Fibroblast of the conjunctiva (primary cell): ENCODE measurements around the gene FANCE.

Experiments
- DNase-seq: peaks from one replicate; pipeline ENCODE4 v3.0.0-alpha.2; 2010; ENCODE audit warnings: low read depth

The FANCE gene

DNA sequence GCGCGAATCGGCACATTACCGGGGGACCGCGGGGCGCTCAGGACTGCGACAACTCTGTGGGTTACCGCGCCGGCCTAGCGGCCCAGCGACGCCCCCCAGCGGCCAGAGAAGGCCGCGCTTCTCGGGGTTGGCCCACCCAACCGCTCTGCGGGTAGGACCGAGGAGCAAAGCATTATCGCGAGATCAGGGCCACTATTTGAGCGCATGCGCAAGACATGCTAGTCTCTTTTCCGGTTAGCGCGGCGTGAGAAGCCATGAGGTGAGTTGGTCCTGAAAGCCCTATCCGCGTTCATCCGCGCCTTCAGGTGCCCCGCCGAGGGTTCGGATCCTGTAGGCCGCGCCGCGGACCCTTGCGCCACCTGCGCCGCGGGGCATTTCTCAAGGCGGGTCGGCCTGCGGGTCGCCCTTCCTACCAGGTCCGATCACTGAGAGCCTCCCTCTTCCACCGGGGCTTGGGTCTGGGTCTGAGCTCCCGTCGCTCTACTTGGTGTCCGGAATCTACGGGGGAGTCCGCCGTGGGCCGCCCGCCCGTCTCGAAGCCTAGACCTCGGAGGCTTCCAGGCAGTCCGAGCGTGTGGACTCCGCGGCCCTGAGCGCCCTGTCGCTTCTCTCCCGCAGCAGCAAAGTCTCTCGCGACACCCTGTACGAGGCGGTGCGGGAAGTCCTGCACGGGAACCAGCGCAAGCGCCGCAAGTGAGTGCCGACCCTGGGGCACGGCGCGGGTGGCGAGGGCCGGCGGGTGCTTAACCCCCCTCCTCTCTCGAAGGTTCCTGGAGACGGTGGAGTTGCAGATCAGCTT is 16.2 kb downstream of the FANCE start, which contains the start of gene RPL10A:
Gene RPL10A, plus strand, starts transcription at position 221 of the 799 bp plus-strand sequence. Its CDS starts 34 bp downstream, at position 255.
- peak; percentile 96 for DNase-seq

DNA sequence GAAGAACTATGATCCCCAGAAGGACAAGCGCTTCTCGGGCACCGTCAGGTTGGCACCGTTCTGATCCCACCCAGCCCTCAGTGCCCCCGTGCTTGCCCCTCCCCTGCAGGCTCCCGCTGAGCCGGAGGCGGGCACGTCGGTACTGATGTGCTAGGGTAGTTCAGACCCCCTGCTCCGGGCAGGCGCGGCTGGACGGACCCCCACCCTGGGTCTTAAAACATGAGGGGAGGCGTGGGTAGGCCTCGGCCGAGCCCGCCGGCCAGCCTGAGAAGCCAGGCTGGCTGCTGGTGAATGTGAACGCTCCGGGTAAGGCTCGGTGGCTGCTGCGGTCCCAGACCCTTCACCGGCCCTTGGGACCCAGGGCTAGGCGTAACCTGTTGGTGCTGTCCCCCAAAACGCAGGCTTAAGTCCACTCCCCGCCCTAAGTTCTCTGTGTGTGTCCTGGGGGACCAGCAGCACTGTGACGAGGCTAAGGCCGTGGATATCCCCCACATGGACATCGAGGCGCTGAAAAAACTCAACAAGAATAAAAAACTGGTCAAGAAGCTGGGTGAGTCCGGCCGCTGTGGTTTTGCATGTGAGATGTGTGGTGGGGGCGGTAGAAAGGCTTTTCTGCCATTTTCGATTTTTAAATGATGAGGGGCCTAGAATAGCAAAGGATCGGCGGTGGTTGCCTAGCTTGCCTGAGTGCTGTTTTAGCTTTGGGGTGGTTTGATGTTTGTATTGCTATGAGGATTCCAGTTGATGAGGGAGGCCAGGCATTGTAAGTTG is 17.0 kb downstream of the FANCE start:
- DNase-seq, result no peak

DNA sequence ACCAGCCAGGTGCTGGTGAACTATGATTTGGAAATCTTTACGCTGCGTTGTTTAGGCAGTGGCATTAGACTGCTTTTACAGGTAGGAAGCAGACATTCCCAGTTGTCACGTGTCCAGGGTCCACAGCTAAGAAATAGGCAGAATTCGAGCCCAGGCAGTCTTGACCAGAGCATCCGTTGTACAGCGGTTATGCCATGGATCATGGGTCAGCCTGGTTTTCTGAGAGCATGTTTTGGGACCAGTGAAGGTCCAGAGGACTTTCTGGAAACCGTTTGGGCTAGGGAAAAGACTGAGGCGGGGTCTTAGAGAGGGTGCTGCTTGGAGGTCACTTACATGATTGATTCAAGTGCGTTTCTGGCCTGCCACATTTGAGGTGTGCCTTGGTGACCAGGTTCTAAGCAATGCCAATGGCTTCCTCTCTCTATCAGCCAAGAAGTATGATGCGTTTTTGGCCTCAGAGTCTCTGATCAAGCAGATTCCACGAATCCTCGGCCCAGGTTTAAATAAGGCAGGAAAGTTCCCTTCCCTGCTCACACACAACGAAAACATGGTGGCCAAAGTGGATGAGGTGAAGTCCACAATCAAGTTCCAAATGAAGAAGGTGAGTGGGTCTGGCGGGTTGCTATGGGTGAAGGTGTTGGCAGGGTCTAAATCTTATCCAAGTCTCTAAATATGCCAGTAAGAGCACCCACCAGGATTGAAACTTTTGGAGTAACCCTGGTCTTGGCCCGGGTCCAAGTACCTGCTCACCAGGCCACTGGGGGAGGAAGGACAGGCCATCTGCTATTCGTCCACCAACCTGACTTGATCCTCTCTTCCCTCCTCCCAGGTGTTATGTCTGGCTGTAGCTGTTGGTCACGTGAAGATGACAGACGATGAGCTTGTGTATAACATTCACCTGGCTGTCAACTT is 17.9 kb downstream of the FANCE start:
- no peak for DNase-seq

DNA sequence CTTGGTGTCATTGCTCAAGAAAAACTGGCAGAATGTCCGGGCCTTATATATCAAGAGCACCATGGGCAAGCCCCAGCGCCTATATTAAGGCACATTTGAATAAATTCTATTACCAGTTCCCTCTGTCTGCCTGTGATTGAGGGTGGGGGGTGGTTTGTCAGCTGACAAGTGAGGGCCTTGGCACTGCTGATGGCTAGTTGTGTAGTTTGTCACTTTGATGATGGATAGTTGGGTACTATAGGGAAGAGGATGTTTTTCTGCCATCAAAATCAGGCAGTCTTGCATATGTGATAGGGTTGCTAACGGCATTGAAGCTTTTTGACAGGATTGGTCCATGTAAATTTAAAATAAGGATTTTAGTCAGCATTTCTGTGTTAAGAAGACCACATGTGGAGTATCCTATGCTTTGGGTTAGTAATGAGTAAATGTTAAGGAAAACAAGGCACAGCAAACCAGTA is 18.6 kb downstream of the FANCE start:
- no peak for DNase-seq

DNA sequence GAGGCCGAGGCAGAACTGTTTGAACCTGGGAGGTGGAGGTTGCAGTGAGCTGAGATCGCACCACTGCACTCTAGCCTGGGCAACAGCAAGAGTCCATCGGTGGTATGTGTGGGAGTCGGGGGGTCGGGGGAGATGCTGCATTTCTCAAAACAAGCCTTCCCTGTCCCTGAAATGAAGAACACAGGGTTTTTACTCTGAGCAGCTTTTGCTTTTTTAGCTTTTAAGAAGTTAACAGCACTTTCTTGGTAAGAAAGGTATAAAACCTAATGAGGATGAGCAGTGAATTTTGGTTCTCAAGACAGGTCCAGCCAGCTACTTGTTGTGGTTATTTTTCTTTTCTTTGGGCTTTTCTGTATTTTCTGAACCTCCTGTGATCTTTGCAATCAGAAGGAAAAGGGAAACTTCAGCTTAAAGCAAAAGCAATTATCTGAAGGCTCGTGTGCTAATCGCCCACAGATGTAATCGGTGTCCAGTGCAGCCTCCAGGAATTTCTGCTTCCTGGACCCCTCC is 19.8 kb downstream of the FANCE start:
- DNase-seq, result no peak

DNA sequence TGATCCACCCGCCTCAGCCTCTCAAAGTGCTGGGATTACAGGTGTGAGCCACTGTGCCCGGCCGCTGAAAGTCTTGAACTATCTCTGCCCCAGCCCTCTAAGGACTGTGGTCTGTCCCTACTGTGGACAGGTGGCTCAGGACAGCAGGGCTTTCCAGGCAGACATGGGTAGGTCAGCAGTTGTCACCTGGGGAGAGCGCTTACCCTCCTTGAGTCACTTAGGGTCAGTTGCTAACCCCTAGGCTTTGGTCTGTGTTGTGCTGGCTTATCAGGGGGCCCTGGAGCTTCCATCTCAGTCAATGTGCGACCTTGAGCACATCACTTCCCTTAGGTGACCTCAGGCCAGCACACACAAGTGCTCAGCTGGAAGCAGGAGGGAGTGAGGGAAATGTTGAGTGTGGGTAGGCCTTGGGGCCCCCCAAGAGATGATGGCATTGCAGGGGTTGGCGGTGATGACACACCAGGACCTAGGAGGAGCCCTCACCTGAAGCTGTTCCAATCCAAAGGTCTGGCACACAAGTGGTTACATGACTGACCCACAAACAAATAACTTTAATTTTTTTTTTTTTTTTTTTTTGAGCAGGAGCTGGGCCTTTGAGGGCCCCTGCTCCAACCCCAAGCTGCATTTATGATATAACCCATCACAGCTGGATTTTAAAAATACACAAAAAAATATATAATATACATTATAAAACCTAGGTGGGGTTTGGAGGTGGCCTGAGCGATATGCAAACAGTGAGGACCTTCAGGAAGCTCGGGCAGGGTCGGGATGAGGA is 21.1 kb downstream of the FANCE start:
- no peak for DNase-seq

DNA sequence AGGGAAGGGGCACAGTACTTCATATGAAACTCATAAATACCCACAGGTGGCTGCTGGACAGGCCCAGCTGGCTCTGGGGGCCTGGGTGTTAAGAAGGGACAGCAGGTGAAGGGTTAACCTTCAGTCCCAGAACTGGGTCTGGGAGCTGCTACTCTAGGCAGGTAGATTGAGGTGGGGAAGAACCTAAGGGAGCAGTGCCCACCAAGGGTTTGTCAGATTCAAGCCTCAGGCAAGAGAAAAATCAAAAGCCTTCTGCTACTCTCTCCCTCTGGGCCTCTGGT is 21.7 kb downstream of the FANCE start:
- DNase-seq, result no peak

DNA sequence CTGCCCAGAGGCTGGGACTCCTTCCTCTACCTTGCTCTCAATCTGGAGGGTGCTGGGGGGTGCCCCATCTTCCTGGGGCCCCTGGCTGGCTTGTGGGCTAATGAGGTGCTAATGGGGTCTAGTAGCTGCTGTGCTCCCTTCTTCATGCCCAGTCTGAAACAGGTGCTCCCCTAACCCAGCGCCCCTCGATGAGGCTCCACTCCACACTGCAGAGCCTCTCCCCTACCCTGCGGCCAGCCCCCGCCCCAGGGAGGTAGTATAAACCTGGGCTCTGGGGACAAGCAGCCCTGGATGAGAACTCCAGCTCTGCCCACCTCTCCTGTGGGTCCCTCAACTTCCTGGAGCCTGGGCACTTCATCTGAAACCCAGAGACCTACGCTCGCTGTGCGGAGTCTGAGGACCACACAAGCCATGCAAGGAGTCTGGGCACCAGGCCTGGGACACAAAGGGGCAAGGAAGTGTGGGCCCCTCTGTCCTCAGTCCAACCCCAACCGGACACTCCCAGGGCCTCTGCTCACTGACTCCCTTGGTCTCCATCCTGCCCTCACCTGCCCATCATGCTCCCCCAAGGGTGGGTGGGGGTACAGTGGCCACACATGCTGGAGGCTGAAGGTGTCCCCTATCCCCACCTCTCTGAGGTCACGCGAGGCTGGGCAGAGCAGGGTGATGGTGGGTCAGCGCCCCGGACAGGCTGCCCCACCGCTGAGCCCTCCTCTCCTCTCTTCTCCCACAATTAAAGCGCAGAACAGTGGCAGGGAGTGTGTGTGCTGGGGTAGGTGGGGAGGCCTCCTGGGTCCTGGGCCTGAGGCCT is 22.2 kb downstream of the FANCE start:
- no peak for DNase-seq

DNA sequence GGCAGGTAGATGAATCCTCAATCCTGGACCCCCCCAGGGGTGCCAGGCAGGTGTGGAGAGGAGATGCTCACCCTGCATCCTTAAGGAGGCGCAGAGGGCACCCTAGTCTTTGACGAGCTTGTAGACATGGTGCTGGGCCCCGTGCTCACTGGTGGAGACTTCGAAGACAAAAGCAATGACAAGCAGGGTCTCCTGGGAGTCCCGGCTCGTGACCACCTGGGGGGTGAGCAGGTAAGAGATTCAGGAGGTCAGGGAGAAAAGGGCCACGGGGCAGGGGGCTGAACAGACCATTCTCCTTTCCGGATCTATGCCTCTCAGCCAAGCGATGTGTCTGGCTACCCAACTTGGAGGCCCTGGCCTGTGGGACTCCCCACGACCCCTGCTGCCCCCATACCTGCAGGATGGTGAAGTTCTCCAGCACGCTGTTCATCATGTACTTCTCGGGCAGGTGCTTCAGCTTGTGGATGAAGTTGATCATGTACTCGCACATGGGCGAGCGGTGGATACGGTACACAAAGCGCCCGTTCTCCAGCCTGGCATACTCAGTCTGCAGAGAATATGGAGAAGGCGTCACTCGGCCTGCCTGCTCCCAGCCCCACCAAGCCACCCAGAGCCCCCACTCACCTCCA is 22.9 kb downstream of the FANCE start:
- no peak for DNase-seq

DNA sequence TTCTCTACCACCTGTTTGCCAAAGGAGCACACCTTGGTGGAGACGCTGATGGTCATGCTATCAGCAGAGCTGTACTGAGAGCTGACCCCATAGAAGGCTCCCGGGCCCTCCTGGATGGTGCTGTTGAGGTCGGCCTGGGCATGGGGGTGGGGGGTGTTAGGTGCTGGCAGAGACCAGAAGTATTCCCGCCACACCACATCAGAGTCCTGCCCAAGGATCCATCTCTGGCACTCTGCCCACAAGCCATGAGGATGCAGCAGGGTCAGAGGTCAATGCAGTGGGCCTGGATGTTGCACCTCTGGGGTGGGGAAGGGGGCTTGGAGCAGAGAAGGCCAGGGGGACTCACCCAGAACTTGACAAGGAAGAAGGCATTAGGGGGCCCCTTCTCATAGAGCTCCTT is 23.4 kb downstream of the FANCE start:
- no peak for DNase-seq

DNA sequence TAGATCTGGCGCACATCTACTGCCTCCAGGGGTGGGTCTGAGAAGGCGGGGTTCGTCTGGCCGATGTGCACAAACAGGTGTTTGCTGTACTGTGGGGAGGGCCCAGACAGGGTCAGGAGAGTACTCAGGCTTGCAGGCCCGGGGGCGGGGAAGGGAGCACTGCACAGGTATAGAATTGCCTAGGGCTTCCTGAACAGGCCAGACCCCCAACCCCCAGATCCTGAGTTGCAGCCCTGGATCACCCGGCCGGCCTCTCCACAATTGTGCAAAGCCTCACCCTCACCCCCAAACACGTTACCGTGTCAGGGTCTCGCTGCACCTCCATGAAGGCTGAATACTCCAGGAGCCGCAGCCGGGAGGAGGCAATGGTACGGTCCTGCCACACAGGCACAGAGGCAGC is 23.9 kb downstream of the FANCE start:
- no peak for DNase-seq

DNA sequence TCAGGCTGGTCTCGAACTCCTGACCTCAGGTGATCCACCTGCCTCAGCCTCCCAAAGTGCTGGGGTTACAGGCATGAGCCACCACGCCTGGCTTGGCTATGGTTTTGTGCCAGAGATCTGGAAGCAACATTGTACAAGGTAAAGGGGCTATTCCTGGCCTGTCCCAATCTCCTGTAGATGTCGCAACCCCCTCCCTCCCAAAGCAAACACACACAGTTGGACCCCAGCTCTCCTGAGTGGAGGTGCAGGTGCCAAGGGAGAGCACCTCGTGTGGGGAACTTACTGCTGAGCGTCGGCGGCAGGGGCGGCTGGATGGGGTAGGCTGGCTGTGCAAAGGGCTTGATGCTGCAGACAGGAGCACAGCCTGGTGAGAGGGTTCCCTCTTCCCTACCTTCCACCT is 24.9 kb downstream of the FANCE start:
- no peak for DNase-seq

DNA sequence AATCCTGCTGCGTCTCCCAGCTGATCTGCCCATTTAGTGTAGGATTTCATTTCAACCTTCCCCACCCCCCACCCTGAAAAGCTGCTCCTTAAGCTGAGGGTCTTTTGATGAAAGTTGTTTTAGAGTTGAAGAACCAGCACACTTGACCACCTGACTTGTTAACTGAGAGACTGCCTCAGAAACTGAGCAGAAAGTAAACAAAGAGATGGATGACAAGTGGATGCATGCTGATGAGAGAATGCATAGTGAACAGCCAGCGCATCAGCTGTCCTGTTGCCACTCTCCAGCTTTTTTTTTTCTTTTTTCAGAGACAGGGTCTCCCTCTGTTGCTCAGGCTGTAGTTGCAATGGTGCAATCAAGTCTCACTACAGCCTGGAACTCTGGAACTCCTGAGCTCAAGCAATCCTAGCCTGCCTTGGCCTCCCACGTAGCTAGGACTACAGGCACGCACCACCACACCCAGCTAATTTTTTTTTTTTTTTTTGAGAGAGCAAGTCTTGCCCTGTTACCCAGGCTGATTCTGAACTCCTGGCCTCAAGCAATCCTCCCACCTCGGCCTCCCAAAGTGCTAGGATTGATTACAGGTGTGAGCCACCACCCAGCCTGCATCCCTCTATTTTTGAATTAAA is 25.5 kb downstream of the FANCE start:
- DNase-seq, result no peak

DNA sequence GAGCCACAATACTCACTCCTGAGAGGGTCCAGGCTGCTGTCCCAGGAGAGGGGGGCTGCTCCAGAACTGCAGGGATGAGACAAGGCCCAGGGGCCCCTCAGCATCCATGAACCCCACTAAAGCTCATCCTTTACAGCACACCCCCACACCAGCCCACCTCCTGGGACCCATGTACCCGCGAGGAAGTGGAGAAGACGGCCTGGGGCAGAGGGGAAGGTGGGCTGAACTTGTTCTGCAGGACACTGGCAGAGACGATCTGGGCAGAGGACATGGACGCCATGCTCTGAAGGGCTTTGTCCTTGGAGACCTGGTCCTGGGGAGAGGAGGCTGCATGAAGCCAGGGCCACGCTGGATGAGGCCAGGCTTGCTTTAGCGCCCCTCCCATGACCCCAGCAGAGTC is 26.1 kb downstream of the FANCE start:
- no peak for DNase-seq

DNA sequence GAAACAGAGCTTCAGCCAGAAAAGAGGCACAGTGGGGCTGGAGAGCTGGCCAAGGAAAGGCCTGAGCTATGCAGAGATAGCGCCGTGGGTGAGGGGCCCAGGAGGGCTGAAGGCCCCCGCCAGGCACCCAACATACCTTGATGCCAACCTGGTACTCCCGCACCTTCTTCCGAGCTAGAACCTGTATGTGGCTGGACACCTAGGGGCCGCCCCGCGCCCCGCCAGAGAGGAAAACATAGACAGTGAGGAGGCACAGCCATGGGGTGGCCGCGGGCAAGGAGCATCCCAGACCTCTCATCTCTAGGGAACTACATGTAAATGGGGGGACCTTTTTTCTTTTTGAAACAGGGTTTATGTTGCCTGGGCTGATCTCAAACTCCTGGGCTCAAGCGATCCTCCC is 28.0 kb downstream of the FANCE start:
- DNase-seq, result no peak

DNA sequence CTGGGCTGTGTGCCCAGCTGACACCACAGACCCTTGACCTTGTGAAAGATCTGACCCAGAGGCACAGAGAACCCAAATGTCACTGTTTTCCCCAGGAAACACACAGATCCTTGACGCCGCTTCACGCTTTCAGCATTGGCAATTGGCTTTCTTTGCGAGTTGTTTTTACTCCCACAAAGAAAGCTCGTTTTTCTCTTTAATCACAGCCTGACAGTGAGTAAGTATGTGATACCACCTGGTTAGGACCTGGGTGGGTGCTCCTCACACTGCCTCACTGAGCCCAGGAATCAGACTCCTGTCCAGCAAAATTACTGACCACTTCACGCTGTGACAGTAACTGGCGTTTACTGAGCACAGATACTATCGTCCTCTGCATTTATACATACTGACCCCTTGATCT is 29.1 kb downstream of the FANCE start:
- DNase-seq, result no peak

DNA sequence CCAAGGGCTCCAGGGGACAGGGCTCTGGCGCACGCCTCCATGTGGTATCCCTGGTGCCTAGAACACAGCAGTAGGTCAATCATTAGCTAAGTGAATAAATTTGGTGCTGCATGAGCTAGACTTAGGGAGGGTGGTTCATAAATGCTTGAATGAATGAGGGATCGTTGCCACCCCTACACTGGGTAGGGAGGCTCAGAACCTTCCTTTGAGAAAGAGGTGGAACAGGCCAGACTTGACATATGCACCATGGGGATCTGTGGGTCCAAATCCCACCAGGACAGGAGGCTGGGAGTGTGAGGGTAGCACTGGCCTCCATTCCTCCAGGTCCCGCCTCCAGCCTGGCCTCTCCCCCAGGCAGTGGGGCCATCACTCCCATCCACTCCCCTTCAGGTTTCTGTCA is 30.9 kb downstream of the FANCE start:
- DNase-seq, result no peak

DNA sequence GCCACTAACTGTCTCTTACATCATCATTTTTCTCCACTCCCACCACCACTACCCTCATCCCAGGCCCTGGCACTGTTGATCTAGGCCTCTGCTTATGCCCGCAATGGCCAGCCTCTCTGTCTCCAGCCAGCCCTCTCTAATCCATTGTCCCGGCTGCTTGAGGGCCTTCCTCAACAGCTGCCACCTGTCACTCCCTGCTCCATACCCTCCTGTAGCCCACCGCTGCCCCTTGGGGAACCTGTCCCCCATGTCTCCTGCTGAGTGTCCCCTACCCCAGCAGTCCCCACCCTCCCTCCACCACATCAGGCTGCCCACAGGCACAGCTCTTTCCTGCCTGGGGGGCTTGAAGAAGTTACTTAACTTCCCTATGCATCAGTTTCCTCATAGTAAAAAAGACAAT is 31.4 kb downstream of the FANCE start:
- DNase-seq, result no peak

DNA sequence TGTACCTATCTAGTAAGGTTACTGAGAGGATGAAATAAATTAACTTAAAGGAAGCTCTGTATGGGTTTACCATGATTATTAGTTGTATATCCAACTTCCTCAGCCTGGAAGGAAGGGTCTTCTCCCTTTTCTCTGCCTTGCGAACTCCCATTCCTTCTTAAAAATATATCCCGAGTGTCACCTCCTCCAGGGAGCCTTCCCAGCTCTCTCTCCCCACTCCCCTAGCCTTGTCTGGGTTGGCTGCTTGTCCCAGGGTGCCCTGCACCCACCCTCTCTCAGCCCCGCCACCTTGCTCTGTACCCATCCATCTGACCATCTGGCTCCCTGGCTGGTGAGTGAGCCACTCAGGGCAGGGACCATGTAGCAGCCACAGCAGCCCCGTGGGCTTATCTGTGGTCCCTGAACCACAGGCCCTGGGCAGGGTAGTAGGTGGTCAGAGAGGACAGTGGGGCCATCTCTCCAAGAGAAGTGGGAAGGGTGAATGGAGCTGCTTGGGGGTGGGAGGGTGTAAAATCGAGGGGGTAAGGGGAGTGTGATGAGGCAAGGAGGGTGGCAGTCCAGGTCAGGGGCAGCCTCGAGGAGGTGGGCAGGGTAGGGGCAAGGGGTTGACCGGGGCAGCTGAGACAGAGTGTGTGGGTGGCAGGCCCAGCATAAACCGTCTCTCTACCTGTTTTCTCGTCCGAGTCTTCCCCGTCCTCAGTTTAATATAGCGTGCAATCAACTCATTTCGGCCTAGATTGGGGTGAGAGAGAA is 31.9 kb downstream of the FANCE start:
- DNase-seq, result no peak
